Measurements from ENCODE around the gene ZMIZ1. TPM values are rescaled to one million over a fixed set of nuclear protein-coding genes. Genes with fewer than 3 reads are reported as not detected.

The ZMIZ1 gene
- polyA plus RNA-seq, 1 donor, result 44.4 TPM

GRCh38 chr10:79100771-79101170 lies 32.0 kb downstream of the ZMIZ1 start:
- DNase-seq, result no peak

DNA sequence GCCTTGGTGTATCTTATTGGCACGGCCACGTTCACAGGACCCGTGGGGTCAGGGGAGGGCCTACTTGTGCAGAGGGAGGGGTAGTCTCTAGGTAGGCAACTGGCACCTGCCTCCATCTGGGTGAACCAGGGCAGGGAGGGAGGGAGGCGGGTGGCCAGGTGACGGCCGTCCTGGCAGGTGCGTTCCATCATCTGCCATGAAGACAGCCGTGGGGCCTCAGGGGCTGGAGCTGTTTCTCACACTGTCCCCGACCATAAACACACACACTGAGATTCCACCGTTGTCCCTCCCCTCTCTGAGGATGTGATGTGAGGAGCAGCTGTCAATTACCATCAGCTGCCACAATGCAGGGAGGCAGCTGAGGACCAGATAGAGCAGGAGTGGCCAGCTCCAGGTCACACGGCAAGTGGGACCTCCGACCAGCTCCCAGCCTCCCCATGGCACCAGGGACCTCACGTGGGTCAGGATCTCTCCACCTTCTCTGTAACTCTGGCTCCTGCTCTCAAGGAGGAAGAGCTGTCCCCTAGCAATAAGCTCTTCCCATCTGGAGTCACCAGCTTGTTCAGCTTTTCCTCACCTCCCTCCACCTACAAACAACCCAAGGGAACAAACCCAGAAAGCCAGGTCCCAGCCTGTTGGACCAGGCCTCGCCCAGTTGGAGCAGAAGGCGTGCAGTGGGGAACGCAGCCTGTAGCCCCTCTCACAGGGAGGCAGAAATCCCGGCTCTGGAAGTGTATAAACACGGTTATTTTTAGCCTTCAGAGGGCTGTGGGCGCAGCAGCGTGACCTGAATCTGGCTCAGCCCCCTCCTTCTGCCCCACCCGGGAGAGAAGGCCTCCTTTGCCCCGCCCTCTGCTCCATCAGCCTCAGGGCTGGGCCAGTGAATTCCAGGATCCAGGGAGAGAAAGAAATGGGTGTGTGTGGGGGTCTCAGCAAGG lies 33.1 kb downstream of the ZMIZ1 start:
- no peak for DNase-seq

DNA sequence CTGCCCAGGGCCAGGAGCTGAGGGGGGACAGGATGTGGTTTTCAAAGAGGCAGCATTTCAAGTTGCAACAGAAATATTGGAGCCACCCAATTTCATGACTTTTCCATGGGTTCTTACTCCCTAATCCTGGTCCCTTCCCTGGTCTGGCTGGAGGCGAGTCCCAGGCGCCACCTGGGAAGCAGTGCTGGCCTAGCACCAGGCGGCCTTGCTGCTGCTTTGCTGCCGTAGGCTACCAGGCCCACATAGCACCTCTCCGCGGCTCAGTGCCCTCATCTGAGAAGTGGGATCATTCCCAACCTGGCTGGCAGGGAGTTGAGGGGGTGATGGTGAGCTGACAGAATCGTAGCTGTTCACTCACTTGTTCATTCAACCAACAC lies 33.7 kb downstream of the ZMIZ1 start:
- DNase-seq, result no peak

DNA sequence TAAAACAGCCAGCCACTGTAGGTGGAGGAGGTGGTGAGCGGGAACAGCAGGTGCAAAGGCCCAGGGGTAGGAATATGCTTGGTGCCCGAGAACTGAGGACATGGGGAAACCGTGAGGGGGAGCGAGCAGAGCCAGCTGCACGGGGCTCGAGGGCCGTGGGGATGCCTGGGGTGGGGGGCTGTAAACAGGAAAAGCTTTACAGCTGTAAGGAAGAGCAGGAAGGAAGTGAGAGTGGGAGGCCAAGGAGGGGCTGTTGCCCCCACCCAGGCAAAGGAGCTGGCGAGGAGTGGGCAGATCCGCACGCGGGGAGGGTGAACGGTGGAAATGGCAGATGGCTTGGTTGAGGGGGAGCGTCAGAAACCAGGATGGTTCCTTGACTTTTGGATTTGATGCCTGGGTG lies 34.4 kb downstream of the ZMIZ1 start:
- no peak for DNase-seq

DNA sequence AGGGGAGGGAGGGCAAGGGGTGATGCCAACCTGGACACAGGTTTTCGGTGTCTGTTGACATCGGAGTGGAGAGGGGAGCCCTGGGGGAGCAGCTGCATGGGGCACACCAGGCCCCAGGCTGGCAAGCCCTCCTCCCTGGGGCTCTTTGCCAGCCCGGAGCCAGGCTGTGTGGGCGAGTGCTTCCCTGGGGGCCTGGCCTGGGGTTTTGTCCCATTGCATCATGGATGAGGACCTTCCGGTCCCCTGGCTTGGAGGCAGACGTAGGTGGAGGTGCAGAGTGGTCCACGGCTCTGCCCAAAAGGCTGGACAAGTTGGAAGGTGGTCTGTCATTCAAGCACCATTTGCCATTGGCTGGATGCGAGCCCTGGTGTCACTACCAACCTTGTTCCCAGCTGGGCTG lies 34.8 kb downstream of the ZMIZ1 start:
- DNase-seq, result no peak

- no peak for DNase-seq
Observed at GRCh38 chr10:79105150-79105739, 36.5 kb downstream of the ZMIZ1 start.

GRCh38 chr10:79105818-79106217 lies 37.1 kb downstream of the ZMIZ1 start:
- DNase-seq, result no peak

DNA sequence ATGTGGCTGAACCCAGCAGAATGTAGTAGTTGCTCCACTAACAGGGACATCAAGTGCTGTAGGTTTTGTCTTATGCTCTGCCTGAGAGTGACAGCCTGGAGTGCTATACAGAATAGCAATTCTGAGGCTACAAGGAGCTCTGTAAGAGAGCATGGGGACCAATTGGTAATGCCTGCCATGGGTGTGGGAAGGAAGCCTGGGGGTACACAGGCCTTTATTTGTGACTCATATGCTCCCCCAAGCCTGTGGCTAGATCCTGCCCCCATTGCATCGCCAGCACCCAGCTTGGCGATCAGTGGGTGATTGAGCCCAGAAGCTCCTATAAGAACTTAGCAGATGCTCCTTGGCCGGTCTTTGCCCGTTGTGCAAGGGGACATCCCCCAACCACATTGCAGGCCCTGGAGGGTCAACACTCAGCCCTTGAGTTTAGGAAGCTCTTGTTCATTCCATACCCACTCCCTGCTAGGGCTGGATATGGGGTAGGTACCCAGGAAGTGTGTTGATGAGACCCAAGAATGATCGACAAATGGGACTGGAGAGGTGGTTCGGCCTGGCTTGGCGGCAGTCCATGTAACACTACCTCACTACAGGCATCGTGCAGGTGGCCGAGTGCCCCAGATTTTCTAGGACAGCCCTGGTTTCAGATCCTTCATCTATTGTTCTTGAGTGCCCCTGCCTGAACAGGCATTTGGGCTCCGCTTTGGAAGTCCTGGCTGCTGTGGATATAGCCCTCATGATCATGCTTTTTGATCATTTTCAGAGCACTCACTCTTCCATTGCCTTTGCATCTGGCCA lies 37.7 kb downstream of the ZMIZ1 start:
- DNase-seq, result no peak

- DNase-seq, result no peak
Observed at GRCh38 chr10:79107736-79108264, 39.0 kb downstream of the ZMIZ1 start.

DNA sequence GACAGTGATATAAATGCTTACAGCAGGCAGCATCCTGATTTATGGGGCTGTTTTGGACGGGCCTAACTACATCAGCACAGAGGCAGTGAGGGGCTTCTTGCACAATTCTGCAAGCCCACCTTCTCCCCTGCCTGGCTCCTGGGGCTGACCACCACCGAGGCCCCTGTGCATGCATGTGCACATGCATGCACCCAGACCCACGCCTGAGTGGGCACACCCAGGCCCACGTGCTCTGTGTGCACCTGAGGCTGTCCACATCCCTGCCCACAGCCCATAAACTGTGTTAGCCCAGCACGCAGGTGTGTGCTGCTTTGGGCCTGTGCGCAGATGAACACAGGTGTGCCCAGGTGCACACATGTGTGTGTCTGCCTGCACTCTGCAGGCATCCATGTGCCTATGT lies 40.0 kb downstream of the ZMIZ1 start:
- DNase-seq, result no peak

GRCh38 chr10:79111427-79111826 lies 42.7 kb downstream of the ZMIZ1 start:
- DNase-seq, result no peak

GRCh38 chr10:79111846-79112614 lies 43.3 kb downstream of the ZMIZ1 start:
- no peak for DNase-seq

GRCh38 chr10:79112881-79113431 lies 44.2 kb downstream of the ZMIZ1 start:
- no peak for DNase-seq

DNA sequence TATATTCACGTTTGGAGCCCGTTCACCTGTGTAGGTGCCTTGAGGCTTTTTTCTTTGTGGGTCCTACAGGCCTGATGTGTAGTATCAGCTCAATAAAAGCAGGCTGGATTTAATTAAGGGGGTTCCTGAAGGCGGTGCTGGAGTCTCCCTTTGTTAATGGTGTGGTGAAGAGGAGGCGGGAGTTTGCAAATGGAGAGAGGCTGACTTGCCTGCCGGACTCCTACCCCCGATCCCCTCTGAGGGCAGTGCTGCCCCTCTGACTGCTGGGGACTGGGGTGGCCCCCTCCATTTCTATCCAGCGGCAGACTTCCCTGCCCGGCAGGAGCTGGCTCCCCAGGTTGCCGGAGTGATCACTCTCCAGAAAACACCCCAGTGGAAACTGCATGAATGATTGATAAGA lies 45.1 kb downstream of the ZMIZ1 start:
- DNase-seq, result no peak

GRCh38 chr10:79115302-79115701 lies 46.5 kb downstream of the ZMIZ1 start:
- no peak for DNase-seq

GRCh38 chr10:79116368-79116767 lies 47.6 kb downstream of the ZMIZ1 start:
- no peak for DNase-seq

DNA sequence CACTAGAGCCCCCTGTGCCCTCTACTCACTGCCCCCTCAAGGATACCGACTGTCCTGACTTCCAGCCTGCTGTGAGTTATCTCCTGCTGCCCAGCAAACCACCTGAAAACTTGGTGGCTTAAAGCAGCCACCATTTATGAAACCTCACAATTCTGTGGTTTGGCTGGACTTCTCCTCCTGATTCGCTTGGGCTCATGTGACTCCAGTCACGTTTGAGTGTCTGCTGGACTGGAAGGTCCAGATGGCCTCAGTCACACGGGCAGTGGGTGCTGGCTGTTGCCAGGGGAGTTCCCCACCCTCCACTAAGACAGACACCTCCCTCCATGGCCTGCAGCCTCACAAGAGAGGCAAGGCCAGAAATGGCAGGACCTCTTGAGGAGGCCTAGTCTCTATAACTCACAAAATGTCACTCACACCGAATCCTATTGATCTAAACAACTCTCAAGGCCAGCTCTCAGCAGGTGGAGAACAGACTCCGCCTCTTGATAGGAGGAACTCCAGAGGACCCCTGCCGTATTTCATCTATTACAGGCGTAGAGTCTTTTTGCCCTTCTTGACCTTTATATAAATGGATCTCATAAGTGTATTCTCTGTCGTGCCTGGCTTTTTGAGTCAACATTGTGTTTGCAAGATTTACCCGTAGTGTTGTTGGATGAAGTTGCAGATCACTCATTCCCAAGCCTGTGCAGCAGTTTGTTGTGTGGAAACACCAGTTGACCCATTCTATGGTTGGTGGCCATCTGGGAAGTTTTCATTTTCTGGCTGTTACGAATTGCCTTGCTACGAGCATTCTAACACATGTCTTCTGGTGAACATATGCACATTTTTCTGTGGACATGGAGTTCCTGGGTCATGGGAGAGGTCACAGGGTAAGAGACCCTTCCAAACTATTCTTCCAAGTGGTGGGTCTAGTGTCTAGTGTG lies 48.3 kb downstream of the ZMIZ1 start:
- no peak for DNase-seq

GRCh38 chr10:79118286-79119202 lies 49.8 kb downstream of the ZMIZ1 start:
- no peak for DNase-seq

DNA sequence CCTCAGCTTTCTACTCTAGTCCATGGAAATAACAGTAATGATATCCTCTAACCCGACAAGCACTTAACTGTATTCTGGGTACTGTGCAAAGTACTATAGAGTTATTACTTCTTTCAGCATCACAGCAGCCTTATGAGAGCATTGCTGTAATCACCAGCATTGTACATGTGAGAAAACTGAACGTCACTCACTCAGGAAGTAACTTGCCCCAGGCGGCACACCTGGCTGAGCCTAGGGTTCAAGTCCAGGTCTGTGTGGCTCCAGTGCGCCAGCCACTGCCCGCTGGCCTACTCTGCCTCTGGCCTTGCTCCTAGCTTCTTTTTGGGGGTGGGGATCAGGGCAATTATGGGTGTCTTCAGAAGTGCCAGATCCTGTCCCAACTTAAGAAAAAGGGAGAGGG lies 50.5 kb downstream of the ZMIZ1 start:
- no peak for DNase-seq

DNA sequence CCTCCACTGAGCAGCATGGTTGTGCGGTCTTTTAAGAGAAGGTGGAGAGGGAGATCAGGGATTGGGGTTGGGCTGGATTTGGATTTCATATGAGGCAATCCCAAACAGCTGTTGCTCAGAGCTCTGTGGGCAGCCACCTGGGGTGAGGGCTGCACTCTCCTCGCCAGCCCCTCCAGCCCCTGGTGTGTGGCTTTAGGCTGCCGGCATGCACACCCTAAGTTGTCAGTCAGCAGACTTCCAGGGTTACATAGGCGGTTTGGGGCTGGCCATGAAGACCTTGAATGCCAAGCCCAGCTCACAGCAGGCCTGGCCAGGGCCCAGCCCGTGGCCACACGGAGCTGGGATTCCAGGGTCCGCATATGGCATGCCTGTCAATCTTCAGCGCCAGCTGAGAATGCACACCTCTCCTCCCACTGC lies 54.8 kb downstream of the ZMIZ1 start:
- no peak for DNase-seq
